HG03378 (cell line): ENCODE data around the gene ZNF655.
A peak's percentile ranks its signal among the peaks of the same experiment; 100 is the strongest.

Experiments used
- ATAC-seq: cut with Tn5 transposase; IDR thresholded peaks from one replicate; pipeline ENCODE4 v1.9.1; 2021; ENCODE audit warnings: mild to moderate bottlenecking, moderate library complexity; ENCODE audit not compliant: unreplicated experiment

Gene ZNF655

GRCh38 chr7:99601656-99602310, 43.3 kb downstream of the ZNF655 start:
- no peak for ATAC-seq

- no peak for ATAC-seq
Measured at GRCh38 chr7:99605527-99605926, 47.1 kb downstream of the ZNF655 start.

- ATAC-seq = no peak
Measured at GRCh38 chr7:99606531-99606930, 48.1 kb downstream of the ZNF655 start.

GRCh38 chr7:99607548-99607947, 49.1 kb downstream of the ZNF655 start:
- ATAC-seq = no peak

- no peak for ATAC-seq
Measured at GRCh38 chr7:99614495-99614894, 56.1 kb downstream of the ZNF655 start.

- ATAC-seq = no peak
Measured at GRCh38 chr7:99615989-99616358, 57.5 kb downstream of the ZNF655 start.

GRCh38 chr7:99616359-99617191, 58.1 kb downstream of the ZNF655 start, which contains the start of gene ZSCAN25:
Gene ZSCAN25, plus strand, starts transcription at chr7:99616946. Its CDS starts 2,661 bp downstream, at chr7:99619607.
- ATAC-seq = peak; percentile 91

GRCh38 chr7:99617192-99617781, 58.8 kb downstream of the ZNF655 start:
- ATAC-seq = peak; percentile 37

- no peak for ATAC-seq
Measured at GRCh38 chr7:99618726-99619125, 60.3 kb downstream of the ZNF655 start.

DNA sequence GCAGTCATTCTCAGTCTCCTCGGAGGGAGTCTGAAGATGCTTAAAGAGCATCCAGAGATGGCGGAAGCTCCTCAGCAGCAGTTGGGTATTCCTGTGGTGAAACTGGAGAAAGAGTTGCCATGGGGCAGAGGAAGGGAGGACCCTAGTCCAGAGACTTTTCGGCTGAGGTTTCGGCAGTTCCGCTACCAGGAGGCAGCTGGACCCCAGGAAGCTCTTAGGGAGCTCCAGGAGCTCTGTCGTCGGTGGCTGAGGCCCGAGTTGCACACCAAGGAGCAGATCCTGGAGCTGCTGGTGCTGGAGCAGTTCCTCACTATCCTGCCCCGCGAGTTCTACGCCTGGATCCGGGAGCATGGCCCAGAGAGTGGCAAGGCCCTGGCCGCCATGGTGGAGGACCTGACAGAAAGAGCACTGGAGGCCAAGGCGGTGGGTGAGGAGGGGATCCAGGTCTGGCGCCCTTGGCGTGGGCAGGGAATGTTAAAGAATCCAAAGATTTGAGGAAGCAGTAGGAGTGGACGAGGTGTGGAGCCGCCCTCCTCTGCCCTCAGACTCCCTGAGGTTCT, 61.2 kb downstream of the ZNF655 start:
- no peak for ATAC-seq

DNA sequence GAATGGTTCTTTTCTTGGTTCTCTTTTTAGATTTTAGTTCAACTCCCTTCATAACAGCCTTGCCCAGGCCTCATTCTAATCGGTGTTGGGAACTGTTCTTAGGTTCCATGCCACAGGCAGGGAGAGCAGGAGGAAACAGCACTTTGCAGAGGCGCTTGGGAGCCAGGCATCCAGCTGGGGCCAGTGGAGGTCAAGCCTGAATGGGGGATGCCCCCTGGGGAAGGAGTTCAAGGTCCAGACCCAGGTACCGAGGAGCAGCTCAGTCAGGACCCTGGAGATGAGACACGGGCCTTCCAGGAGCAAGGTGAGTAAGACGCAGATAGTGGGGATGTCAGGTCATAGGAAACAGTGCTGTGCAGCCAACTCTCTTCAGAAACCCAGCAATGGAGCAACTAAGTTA, 62.8 kb downstream of the ZNF655 start:
- ATAC-seq = no peak

- no peak for ATAC-seq
Measured at GRCh38 chr7:99622596-99622995, 64.2 kb downstream of the ZNF655 start.

DNA sequence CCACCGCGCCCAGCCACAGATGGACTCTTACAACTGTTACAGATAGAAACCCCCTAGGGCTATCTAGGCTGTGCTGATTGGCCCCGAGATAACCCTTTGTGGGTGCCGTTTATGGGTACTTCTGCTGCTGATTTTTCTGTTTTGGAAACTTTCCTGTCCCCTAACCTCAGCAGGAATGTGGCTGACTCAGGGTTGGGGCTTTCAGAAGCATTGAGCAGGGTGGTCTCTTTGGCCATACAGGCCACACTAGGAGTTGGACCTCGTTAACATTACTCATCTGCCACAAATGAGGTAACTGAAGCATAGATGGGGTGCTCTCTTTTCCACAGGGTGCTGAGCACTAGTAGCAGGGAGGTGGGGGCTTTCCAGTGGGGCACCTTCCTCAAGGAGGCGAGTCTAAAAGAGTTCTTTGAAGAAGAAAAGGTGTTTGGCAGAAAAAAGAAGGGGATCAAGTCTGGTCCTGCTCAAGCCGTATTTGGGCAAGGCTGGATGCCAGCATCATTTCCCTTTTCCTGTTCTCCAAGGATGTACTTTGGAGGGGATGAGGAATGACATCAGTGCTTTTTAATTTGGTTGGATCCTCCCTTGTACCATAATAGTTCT, 64.8 kb downstream of the ZNF655 start:
- no peak for ATAC-seq

DNA sequence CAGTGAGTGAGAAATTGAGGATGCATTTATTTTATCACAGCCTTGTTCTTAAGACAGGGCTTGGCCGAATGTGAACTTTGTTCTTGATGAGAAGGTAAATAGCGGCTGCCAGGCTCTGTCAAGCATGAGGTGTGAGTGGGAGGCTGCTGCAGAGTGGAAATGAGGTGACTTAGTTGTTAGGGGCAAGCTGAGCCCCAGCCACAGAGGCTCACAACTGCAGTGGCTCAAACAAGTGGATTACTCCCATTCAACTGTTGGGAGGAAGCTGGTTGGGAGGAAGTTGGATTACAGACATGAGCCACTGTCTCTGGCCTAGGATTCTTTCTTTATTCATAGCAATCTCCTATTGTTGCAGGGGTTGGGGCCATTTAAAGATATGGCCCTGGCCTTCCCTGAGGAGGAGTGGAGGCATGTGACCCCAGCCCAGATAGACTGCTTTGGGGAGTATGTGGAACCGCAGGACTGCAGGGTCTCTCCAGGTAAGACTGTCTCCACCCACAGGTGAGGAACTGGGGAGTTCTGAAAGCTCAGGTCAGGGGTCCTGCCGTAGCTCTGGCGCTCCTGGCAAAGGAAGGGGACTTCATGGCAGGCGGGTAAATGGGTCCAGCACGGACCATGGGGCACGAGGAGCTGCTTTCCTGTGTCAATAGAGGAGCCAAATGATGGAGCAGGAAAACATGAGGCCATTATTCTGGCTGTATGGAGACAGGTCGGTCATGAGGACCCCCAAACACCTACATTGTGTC, 65.4 kb downstream of the ZNF655 start:
- ATAC-seq = no peak

DNA sequence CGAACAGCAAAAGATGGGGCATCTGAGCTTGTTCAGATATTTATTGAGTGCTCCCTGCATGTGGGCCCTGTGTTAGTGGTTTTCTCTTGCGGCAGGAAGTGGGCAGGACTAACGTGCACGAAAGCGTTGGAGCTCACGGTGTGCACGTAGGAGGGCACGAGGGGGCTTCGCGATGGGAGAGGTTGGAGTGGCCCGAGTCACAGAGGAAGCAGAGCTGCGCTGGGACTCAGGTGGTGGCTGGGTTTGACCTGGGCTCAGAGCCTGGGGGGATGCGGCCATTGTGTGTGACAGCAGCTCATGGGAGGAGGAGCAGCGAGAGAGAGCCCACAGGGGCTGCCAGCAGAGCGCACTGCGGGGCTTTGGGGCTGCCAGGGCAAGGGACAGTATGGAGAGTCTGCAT, 66.0 kb downstream of the ZNF655 start:
- ATAC-seq = no peak

DNA sequence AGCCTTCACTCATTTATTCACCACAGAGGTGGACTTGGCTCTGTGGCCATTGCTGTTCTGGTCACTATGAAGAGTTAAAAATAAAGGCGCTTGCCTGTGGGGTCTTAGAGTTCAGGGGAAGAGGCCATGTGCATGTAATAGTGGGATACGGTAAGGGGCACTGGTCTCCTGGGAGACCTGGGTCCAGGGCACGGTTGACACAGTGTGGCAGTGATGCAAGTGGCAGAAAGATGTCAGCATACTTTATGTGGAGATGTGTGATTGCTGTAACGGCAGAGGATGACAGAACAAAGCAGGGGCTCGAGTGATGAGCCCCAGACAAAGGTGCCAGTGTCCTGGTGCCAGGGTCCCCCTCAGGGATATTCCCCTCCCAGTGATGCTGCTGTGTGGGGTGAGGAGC, 66.9 kb downstream of the ZNF655 start:
- ATAC-seq = no peak

GRCh38 chr7:99625961-99626360, 67.5 kb downstream of the ZNF655 start:
- no peak for ATAC-seq
